GM18502 (cell line): Measurements from ENCODE around the gene SLC2A5.

Experiments
- ATAC-seq: cut with Tn5 transposase; IDR thresholded peaks from one replicate; pipeline ENCODE4 v1.9.1; 2021; ENCODE audit warnings: mild to moderate bottlenecking; ENCODE audit not compliant: unreplicated experiment, poor library complexity

SLC2A5 gene

DNA sequence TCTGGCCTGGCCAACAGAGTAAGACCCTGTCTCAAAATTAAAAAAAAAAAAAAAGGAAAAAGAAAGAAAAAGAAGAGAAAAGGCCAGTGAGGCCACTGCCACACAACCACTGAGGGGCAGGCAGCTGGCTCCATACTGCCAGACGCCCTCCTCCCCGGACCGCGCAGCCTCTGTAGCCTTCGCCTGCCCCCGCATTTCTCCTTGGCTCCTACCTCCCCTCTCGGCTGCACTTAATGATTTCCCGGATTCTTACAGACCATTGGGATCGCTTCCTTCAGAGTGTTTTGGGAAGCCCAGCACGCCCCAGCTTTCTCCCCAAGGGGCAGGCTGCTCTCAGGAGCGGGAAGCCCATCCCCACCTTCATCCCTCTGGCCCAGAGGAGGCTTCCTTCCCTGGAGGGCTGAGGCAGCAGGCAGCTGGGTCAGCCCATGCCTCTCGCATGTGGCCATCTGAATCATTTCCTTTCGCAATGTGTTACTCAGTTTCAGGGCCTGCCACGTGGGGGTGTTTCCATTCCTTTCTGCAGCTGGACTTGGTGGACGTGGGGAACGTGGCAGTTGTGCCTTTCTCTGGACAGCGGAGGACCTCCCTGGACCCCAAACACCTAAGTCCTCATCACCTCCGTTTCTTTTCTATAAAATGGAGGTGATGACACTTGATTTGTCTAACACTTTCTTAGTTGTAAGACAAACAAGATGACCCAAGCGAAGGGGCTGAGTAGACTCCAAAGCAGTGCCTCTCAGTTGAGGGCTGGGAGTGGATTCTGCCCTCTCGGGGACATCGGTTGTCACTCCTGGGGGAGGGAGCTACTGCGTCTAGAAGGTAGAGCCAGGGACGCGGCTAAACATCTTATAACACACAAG is 2.3 kb downstream of the SLC2A5 start:
- no peak for ATAC-seq

GRCh38 chr1:9065213-9065751 is 4.2 kb downstream of the SLC2A5 start:
- no peak for ATAC-seq

GRCh38 chr1:9062846-9063245 is 6.6 kb downstream of the SLC2A5 start:
- ATAC-seq, result no peak

DNA sequence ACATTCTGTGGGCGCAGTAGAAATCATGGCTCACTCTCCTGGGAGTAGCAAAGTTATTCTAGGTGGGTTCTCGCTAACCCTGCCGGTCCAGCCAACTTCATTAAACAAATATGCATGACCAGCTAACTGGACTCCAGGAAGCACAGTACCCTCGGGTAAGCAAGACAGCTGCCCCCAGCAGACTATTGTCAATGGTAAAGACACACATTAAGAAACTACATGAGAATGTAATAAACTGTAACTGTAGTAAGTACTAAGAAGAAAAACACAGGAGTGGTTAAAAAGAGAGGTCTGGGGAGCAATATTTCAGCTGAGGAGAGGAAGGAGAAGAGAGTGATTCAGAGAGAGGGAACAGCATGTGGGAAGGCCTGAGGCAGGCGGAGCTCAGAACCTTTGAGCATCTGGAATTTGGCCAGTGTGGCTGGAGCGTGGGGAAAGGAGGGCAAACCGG is 7.4 kb downstream of the SLC2A5 start:
- no peak for ATAC-seq

GRCh38 chr1:9061252-9061960 is 8.0 kb downstream of the SLC2A5 start:
- no peak for ATAC-seq

- no peak for ATAC-seq
Measured at GRCh38 chr1:9059891-9060744, 9.3 kb downstream of the SLC2A5 start.

DNA sequence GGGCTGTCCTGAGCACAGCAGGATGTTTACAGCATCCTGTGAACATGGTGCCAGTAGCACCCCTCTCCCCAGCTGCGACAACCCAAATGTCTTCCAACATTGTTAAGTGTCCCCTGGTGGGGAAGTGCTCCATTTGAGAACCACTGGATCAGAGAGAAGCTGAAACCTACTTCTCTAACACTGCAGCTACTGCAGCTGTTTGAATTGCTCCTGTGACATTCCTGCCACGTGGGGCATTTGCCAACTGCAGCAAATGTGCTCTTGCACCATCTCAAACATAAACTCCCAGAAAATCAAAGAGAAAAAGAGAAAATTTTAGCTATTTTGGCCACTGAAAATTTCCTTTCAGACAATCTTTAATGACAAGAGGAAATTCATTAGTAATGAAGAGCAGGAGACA is 11.0 kb downstream of the SLC2A5 start:
- no peak for ATAC-seq

GRCh38 chr1:9057851-9058250 is 11.6 kb downstream of the SLC2A5 start:
- ATAC-seq, result no peak

DNA sequence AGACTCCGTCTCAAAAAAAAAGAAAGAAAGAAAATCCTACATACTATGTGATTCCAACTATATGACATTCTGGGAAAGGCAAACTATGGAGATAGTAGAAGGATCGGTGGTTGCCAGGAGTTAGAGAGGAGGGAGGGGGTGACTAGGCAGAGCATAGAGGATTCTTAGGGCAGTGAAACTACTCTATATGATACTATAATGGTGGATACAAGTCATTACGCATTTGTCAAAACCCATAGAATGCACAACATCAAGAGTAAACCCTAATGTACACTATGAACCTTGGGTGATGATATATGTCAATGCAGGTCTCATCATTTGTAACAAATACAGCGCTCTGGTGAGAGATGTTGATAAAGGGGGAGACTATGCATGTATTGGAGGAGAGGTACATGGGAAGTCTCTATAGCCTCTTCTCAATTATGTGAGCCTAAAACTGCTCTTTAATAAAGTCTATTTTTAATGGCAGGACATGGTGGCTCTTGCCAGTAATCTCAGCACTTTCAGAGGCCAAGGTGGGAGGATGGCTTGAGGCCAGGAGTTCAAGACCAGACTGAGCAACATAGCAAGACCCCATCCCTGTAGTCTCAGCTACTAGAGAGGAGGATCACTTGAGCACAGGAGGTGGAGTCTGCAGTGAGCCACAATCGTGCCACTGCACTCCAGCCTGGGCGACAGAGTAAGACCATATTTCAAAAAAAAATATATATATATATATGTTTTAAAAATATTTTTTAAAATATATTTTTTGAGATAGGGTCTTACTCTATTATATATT is 17.0 kb downstream of the SLC2A5 start:
- ATAC-seq, result no peak

DNA sequence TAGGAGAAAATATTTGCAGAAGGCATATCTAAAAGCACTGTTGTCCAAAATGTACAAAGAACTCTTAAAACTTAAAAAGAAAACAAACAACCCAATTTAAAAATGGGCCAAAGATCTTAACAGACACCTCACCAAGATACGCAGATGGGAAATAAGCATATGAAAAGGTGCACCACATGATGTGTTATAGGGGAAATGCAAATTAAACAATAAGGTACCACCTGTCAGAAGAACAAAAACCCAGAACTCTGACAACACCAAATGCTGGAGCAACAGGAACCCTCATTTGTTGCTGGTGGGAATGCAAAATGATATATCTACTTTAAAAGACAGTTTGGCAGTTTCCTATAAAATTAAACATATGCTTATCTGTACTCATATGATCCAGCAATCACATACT is 18.1 kb downstream of the SLC2A5 start:
- no peak for ATAC-seq

- no peak for ATAC-seq
Measured at GRCh38 chr1:9050803-9051202, 18.6 kb downstream of the SLC2A5 start.

DNA sequence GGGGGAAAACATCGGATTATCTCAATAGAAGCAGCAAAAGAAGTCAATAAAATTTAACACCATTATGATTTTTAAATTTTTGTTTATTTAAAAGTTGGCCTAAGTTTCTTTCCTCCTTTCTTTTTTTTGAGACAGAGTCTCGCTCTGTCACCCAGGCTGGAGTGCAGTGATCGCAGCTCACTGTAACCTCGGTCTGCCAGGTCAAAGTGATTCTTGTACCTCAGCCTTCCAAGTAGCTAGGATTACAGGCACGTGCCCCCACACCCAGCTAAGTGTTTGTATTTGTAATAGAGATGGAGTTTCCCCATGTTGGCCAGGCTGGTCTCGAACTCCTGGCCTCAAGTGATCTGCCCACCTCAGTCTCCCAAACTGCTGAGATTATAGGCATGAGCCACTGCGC is 20.9 kb downstream of the SLC2A5 start:
- no peak for ATAC-seq

DNA sequence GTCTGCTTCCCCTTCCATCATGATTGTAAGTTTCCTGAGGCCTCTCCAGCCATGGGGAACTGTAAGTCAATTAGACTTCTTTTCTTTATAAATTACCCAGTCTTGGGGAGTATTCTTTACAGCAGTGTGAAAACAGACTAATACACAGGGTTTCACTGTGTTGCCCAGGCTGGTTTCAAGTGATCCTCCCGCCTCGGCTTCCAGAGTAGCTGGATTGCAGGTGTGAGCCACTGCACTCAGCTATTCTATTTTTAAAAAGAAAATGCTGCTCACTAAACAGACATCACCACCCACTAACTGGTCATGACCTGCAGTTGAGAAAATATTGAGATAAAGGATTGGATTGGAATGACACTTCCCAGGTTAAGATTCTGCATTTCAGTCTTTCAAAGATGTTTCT is 22.4 kb downstream of the SLC2A5 start:
- ATAC-seq, result no peak

GRCh38 chr1:9045861-9046510 is 23.4 kb downstream of the SLC2A5 start:
- ATAC-seq, result no peak

DNA sequence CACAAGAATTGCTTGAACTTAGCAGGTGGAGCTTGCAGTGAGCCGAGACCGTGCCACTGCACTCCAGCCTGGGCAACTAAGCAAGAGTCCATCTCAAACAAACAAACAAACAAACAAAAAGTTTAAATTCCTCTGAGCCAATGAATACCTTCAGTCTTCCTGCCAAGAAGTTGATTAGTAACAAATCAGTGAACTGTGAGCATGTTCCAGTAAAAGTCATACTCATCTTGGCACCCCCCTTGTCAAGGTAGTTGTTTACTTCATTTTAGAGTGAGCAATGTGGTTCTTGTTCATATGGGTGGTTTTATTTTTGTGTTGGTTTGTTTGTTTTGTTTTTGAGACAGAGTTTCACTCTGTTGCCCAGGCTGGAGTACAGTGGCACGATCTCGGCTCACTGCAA is 25.2 kb downstream of the SLC2A5 start:
- no peak for ATAC-seq

DNA sequence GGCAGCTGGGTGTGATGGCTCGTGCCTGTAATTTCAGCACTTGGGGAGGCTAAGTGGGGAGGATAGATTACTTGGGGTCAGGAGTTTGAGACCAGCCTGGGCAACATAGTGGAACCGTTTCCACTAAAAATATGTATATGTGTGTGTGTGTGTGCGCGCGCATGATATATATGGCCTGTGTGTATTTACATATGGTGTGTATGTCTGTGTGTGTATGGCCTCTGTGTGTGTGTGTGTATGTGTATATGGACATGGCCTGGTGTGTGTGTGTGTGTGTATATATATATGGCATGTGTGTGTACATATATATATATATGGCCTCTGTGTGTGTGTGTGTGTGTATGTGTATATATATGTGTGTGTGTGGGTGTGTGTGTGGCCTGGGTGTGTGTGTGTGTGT is 27.2 kb downstream of the SLC2A5 start:
- no peak for ATAC-seq

- no peak for ATAC-seq
Measured at GRCh38 chr1:9041116-9041779, 28.2 kb downstream of the SLC2A5 start.

DNA sequence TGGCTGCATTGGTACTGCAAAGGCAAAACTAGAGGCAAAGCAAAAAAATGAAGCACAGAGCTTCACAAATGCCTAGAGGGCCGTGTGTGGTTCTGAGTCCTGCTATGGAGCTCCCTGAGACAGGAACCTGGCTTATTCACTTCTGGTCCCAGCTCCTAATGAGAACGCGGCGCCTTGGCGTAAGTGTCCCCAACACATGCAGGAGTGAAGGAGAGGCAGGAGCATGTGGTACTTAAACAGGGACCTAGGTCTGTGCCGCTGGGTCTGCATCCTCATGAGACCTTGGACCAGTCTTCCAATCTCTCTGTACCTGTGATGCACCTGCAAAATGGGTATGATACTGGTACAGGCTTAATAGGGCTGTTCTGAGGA is 28.8 kb downstream of the SLC2A5 start:
- ATAC-seq, result no peak
